K562 (cell line): ENCODE data around the gene FBXW12. TPM values are rescaled to one million over a fixed set of nuclear protein-coding genes. Genes with fewer than 3 reads are reported as not detected.

Experiments
- ATAC-seq: fragments of 200-7000 bp; cut with Tn5 transposase; 3 replicates; pipeline ENCODE4 v1.9.1; 2020; ENCODE audit warnings: moderate library complexity
- BruUV-seq: library from RNA; stranded (reverse); fragments of 400-500 nt; replicated peaks from 2 replicates; lab custom pipeline; 2021; lab: Mats Ljungman, UMichigan
- CTCF ChIA-PET: fragments of 300-600 bp; formaldehyde crosslinking; extraction: SDS; loops from one replicate; lab custom pipeline; 2021; ENCODE audit warnings: low intra/inter-chr PET ratio; lab: Yijun Ruan, JAX
- POLR2A ChIA-PET: fragments of 300-600, 350-650 bp; sonication (Branson Sonifier 250); formaldehyde crosslinking; extraction: SDS; loops from one replicate; lab custom pipeline; 2021; ENCODE audit warnings: antibody characterized with exemption, inconsistent platforms; lab: Yijun Ruan, JAX
- DNase-seq, 4 experiments: peaks; one replicate each; pipeline versions ENCODE4 v3.0.0 to v3.0.0-alpha.2; 2011 to 2018; ENCODE audit warnings: low spot score in 3 of 4, mixed read lengths in 3 of 4; ENCODE audit errors: extremely low read depth in 1 of 4
- FAIRE-seq: peaks from 2 replicates; lab custom pipeline; 2011; peaks lifted over from hg19 to GRCh38; lab: Jason Lieb, UNC
- H2AFZ ChIP-seq: 2 replicates; pipeline ENCODE4 v1.6.0; 2011; ENCODE audit warnings: low read depth, low read length, control low read depth, inconsistent platforms
- H3K27ac ChIP-seq: fragments of 200-600 bp; 3 replicates; pipeline ENCODE4 v1.8.0; 2011; ENCODE audit warnings: low read depth, mild to moderate bottlenecking, control low read depth, inconsistent platforms, low read length, moderate library complexity, mixed read lengths; ENCODE audit errors: extremely low read depth
- H3K27me3 ChIP-seq, 2 experiments: fragments of 300-600 bp in 1 of 2; 2 replicates in 1 of 2; 3 replicates in 1 of 2; pipeline versions ENCODE4 v1.6.0 to v1.8.0; 2011; ENCODE audit warnings: inconsistent platforms in 2 of 2, low read length in 2 of 2, mild to moderate bottlenecking in 1 of 2, mixed read lengths in 1 of 2, moderate library complexity in 1 of 2; ENCODE audit not compliant: control insufficient read depth in 2 of 2, insufficient read depth in 2 of 2
- H3K36me3 ChIP-seq: fragments of 300-600 bp; 3 replicates; pipeline ENCODE4 v1.8.0; 2011; ENCODE audit warnings: mild to moderate bottlenecking, low read length, inconsistent platforms; ENCODE audit not compliant: control insufficient read depth, insufficient read depth
- H3K4me1 ChIP-seq, 2 experiments: fragments of 200-600 bp in 1 of 2; replicated peaks in 1 of 2; 2 replicates in 1 of 2; 3 replicates in 1 of 2; pipeline versions ENCODE4 v1.5.1 to v1.8.0; 2011; ENCODE audit warnings: inconsistent platforms in 2 of 2, low read length in 2 of 2, mild to moderate bottlenecking in 1 of 2, mixed read lengths in 1 of 2, moderate library complexity in 1 of 2; ENCODE audit not compliant: control insufficient read depth in 2 of 2, insufficient read depth in 2 of 2
- H3K4me2 ChIP-seq: 2 replicates; pipeline ENCODE4 v1.6.1; 2011; ENCODE audit warnings: low read length, control low read depth, inconsistent platforms, mixed read lengths; ENCODE audit not compliant: insufficient read depth
- H3K4me3 ChIP-seq: fragments of 200-600 bp; sonication (generic), shearing (Covaris generic); 2 replicates; pipeline ENCODE4 v1.5.1; 2016; ENCODE audit warnings: control low read depth, inconsistent platforms
- H3K79me2 ChIP-seq: fragments of 200-600 bp; 3 replicates; pipeline ENCODE4 v1.8.0; 2011; ENCODE audit warnings: low read length, inconsistent platforms; ENCODE audit not compliant: control insufficient read depth, insufficient read depth
- H3K9ac ChIP-seq, 2 experiments: 2 replicates each; pipeline versions ENCODE4 v1.6.0 to v1.6.1; 2011; ENCODE audit warnings: low read depth in 2 of 2, low read length in 2 of 2, control low read depth in 1 of 2, inconsistent platforms in 1 of 2, mild to moderate bottlenecking in 1 of 2, mixed read lengths in 1 of 2; ENCODE audit not compliant: insufficient read depth in 1 of 2
- H3K9me1 ChIP-seq: one replicate; pipeline ENCODE4 v1.6.0; 2011; ENCODE audit warnings: inconsistent platforms, mild to moderate bottlenecking, low read length, moderate library complexity; ENCODE audit not compliant: control insufficient read depth, insufficient read depth
- H3K9me3 ChIP-seq: replicated peaks from 2 replicates; pipeline ENCODE4 v1.5.1; 2011; ENCODE audit warnings: low read depth, low read length, inconsistent platforms; ENCODE audit not compliant: control insufficient read depth, insufficient read depth
- H4K20me1 ChIP-seq: replicated peaks from 2 replicates; pipeline ENCODE4 v1.6.1; 2011; ENCODE audit warnings: low read length, inconsistent platforms, mixed read lengths; ENCODE audit not compliant: control insufficient read depth, insufficient read depth
- CTCF ChIP-seq, 3 experiments: IDR thresholded peaks in 2 of 3; conservative IDR thresholded peaks in 1 of 3; 2 replicates each; pipeline ENCODE4 v1.5.1; 2011 to 2012; ENCODE audit warnings: low read length in 3 of 3, mild to moderate bottlenecking in 3 of 3, control low read depth in 2 of 3, improper control_type of control experiment in 1 of 3, inconsistent platforms in 1 of 3, low read depth in 1 of 3, mixed read lengths in 1 of 3, moderate library complexity in 1 of 3; ENCODE audit not compliant: insufficient read depth in 2 of 3
- MCM2 ChIP-seq: fragments of 450-650 bp; IDR thresholded peaks from 2 replicates; pipeline ENCODE4 v1.6.1; 2017; ENCODE audit warnings: low read depth, mild to moderate bottlenecking
- ZBTB33 ChIP-seq: sonication (generic); formaldehyde crosslinking; IDR thresholded peaks from 2 replicates; pipeline ENCODE4 v1.8.1; 2023; ENCODE audit warnings: mild to moderate bottlenecking, missing genetic modification reagents
- WGBS: fragments of 100-300 bp; shearing (Covaris generic); methylation state at CpG from one replicate; pipeline ENCODE4 v1.1.6; 2016; ENCODE audit warnings: low coverage, mixed read lengths; ENCODE audit not compliant: insufficient coverage; ENCODE audit errors: missing lambda C conversion rate; 5-methylcytosine and 5-hydroxymethylcytosine counted together
- in situ Hi-C: fragments of 300-500 bp; cut with MboI; formaldehyde crosslinking; loops from 4 replicates; pipeline ENCODE4 v1.15.0; 2018; ENCODE audit warnings: inconsistent platforms, mixed read lengths
- intact Hi-C: fragments of 100-400 bp; cut with micrococcal nuclease; formaldehyde crosslinking; loops from 2 replicates; pipeline ENCODE4 v1.14.2; 2022
- polyA plus RNA-seq, 8 experiments: library from polyadenylated mRNA; depleted of rRNA in 4 of 8; stranded (reverse) in 5 of 8; unstranded in 3 of 8; fragments of >200 nt; fragmentation: Nextera tagmentation in 2 of 8; fragmentation: Illumina TruSeq in 1 of 8; extraction: Ambion mirVana in 2 of 8; extraction: Trizol in 1 of 8; gene quantifications; 2 replicates each; pipeline versions ENCODE4 v1.2.1 to v1.2.3, GENCODE V29; 2011 to 2014; ENCODE audit warnings: inconsistent platforms in 1 of 8, missing spikeins in 1 of 8
- total RNA-seq, 7 experiments: library from RNA; depleted of rRNA in 6 of 7; stranded (reverse); fragments of >200 nt in 6 of 7; fragmentation: Illumina TruSeq in 2 of 7; extraction: Trizol in 2 of 7; gene quantifications; 2 replicates each; pipeline versions ENCODE4 v1.2.1 to v1.2.3, GENCODE V29; 2011 to 2021; ENCODE audit warnings: low replicate concordance in 1 of 7

The FBXW12 gene
- total and polyA plus RNA-seq, 9 of the 15 experiments (the other 6 are each of a cell fraction or from before 2014, with no cell fraction given): 0.04 to 0.07 (median 0.06) TPM; not detected in 6

- peaks cover 2% of the 10 kb centered on the region; the same call in 2 of the 3 replicates for H3K79me2 ChIP-seq
- H3K9me3 ChIP-seq: no peaks in the 10 kb centered on the region
- H3K4me1 ChIP-seq: peaks cover 14 to 28% of the 10 kb centered on the region in 2 experiments; a peak in 4 of 5 replicates
- H4K20me1 ChIP-seq: no peaks in the 10 kb centered on the region
- FAIRE-seq: no peak
- no peak overlapping the region for H3K4me2 ChIP-seq
- in situ Hi-C loops: loop anchor here (10.0 kb wide), 2 partner anchors 198 to 238 kb away; no protein-coding TSS in a partner anchor
- H2AFZ ChIP-seq: no peak overlapping the region
- H3K36me3 ChIP-seq: peaks cover 32% of the 10 kb centered on the region; the same call in 2 of the 3 replicates
- intact Hi-C loops: no loop called here
- H3K4me3 ChIP-seq: no peak overlapping the region
- DNase-seq: no peak
- no peak overlapping the region for H3K9ac ChIP-seq
- POLR2A ChIA-PET: interaction anchor here (0.6 to 1.0 kb wide), 7 partner anchors 10 to 244 kb away, joined by 3 to 6 read pairs (median 3); partner anchors contain the start of gene ATRIP
- H3K27me3 ChIP-seq: no peaks in the 10 kb centered on the region
- no peaks in the 10 kb centered on the region for H3K9me1 ChIP-seq
- BruUV-seq: no TSS peak
- WGBS: 64% methylated on average over 8 of the region's 16 CpGs
- H3K27ac ChIP-seq: no peak overlapping the region
- CTCF ChIA-PET: interaction anchor here (1.3 to 4.6 kb wide), 3 partner anchors 158 to 238 kb away, joined by 3 to 59 read pairs (median 10); no protein-coding TSS in a partner anchor
- ATAC-seq: no peak
- TF ChIP-seq CTCF (IDR thresholded peaks at IDR 0.05 in 2 of 3, conservative IDR thresholded peaks at IDR 0.05 in 1 of 3; ENCODE audit: insufficient read depth in 2 of 3, low read depth in 1 of 3, low read length in 3 of 3): peak in 2 of 3 experiments; percentile 9 to 16; a peak in 2 of 6 replicates
- 0 out of 2 replicates have a peak, but pooled peaks have one; percentile 43 for TF ChIP-seq ZBTB33
- no peak for TF ChIP-seq MCM2
These were observed 60.7 kb downstream of the FBXW12 start for GRCh38 chr3:48432411-48433371.
